Mesothelial cell of epicardium (in vitro differentiated cells): ENCODE measurements around the gene PDE7B. TPM values are rescaled to one million over a fixed set of nuclear protein-coding genes. Genes with fewer than 3 reads are reported as not detected.
A peak's percentile ranks its signal among the peaks of the same experiment; 100 is the strongest.
"Not testable (repeated sequence)": the region's sequence is repeated elsewhere in the genome, so short reads cannot be mapped to it uniquely, and the experiment has no call there.

Experiments
- DNase-seq, 2 experiments: peaks; one replicate each; pipeline ENCODE4 v3.0.0; 2021; ENCODE audit warnings: low spot score in 2 of 2; ENCODE audit not compliant: unreplicated experiment in 2 of 2
- H3K27ac Mint-ChIP-seq: 2 replicates; pipeline ENCODE4 v1.8.0; 2021; ENCODE audit warnings: mixed read lengths
- H3K27me3 Mint-ChIP-seq: 2 replicates; pipeline ENCODE4 v1.8.0; 2021; ENCODE audit warnings: low read depth, mixed read lengths
- H3K36me3 Mint-ChIP-seq: 2 replicates; pipeline ENCODE4 v1.8.0; 2021; ENCODE audit warnings: mixed read lengths
- H3K4me1 Mint-ChIP-seq: 2 replicates; pipeline ENCODE4 v1.8.0; 2021; ENCODE audit warnings: mixed read lengths
- H3K4me3 Mint-ChIP-seq: 2 replicates; pipeline ENCODE4 v1.8.0; 2021; ENCODE audit warnings: mild to moderate bottlenecking, moderate library complexity, mixed read lengths
- H3K9me3 Mint-ChIP-seq: 2 replicates; pipeline ENCODE4 v1.8.0; 2021; ENCODE audit warnings: mixed read lengths
- CTCF ChIP-seq: fragments of 200-600 bp; sonication (generic); IDR thresholded peaks from one replicate; pipeline ENCODE4 v1.5.0; 2021; ENCODE audit warnings: antibody characterized with exemption; ENCODE audit not compliant: unreplicated experiment
- total RNA-seq: library from RNA; stranded (reverse); gene quantifications from 3 replicates; pipeline ENCODE4 v1.2.1, GENCODE V29; 2021

PDE7B gene
- total RNA-seq, 1 donor from 2014 or later, result 18.2 TPM

- peaks cover 4% of the 10 kb centered on the region for H3K36me3 Mint-ChIP-seq
- H3K4me1 Mint-ChIP-seq, result peaks cover under 1% of the 10 kb centered on the region
- no peak for TF ChIP-seq CTCF
- no peaks in the 10 kb centered on the region for H3K27me3 Mint-ChIP-seq
- peaks cover 5% of the 10 kb centered on the region for H3K9me3 Mint-ChIP-seq
- no peak overlapping the region for H3K4me3 Mint-ChIP-seq
- no peak for DNase-seq
- H3K27ac Mint-ChIP-seq, result no peak overlapping the region
Observed at GRCh38 chr6:135861189-135861588, 9.7 kb downstream of the PDE7B start.

- not testable (repeated sequence) for DNase-seq, H3K27me3 Mint-ChIP-seq, H3K27ac Mint-ChIP-seq, H3K9me3 Mint-ChIP-seq, H3K4me3 Mint-ChIP-seq, H3K36me3 Mint-ChIP-seq
- peaks cover 14% of the 10 kb centered on the region for H3K4me1 Mint-ChIP-seq
Observed at GRCh38 chr6:135864929-135865328, 13.4 kb downstream of the PDE7B start.

- Mint-ChIP-seq H3K9me3 (peaks cover 5% of the 10 kb centered on the region), H3K27me3 (no peaks in the 10 kb centered on the region), H3K4me1 (peaks cover 23% of the 10 kb centered on the region), H3K27ac (peak overlapping the region; percentile 79), H3K4me3 (no peak overlapping the region), H3K36me3 (peaks cover 4% of the 10 kb centered on the region)
- TF ChIP-seq CTCF, result no peak
- DNase-seq, result no peak
Observed at GRCh38 chr6:135866445-135867123, 15.1 kb downstream of the PDE7B start.

- Mint-ChIP-seq H3K9me3 (peaks cover 5% of the 10 kb centered on the region), H3K27me3 (no peaks in the 10 kb centered on the region), H3K4me3 (no peak overlapping the region), H3K4me1 (peaks cover 28% of the 10 kb centered on the region), H3K36me3 (peaks cover 4% of the 10 kb centered on the region), H3K27ac (no peak overlapping the region)
- TF ChIP-seq CTCF, result no peak
- DNase-seq, result no peak
Observed at GRCh38 chr6:135867332-135867731, 15.8 kb downstream of the PDE7B start.

GRCh38 chr6:135869857-135870256 is 18.4 kb downstream of the PDE7B start:
- TF ChIP-seq CTCF, result no peak
- H3K27ac Mint-ChIP-seq, result no peak overlapping the region
- H3K27me3 Mint-ChIP-seq, result no peaks in the 10 kb centered on the region
- no peak for DNase-seq
- H3K9me3 Mint-ChIP-seq, result peaks cover 9% of the 10 kb centered on the region
- peaks cover 4% of the 10 kb centered on the region for H3K36me3 Mint-ChIP-seq
- H3K4me3 Mint-ChIP-seq, result no peak overlapping the region
- peaks cover 33% of the 10 kb centered on the region for H3K4me1 Mint-ChIP-seq

- Mint-ChIP-seq H3K4me1 (peaks cover 33% of the 10 kb centered on the region), H3K36me3 (no peaks in the 10 kb centered on the region), H3K4me3 (no peak overlapping the region), H3K27me3 (no peaks in the 10 kb centered on the region), H3K27ac (no peak overlapping the region), H3K9me3 (peaks cover 4% of the 10 kb centered on the region)
- DNase-seq, result no peak
- TF ChIP-seq CTCF, result no peak
Observed at GRCh38 chr6:135870722-135871121, 19.2 kb downstream of the PDE7B start.
